DMS 273 (cell line): ENCODE results near the gene CCPG1.
A peak's percentile ranks its signal among the peaks of the same experiment; 100 is the strongest.
"Not testable (repeated sequence)": the region's sequence is repeated elsewhere in the genome, so short reads cannot be mapped to it uniquely, and the experiment has no call there.

Source experiments
- DNase-seq: peaks from one replicate; lab custom pipeline; 2025; ENCODE audit not compliant: unreplicated experiment; lab: John Stamatoyannopoulos, UW

Gene CCPG1

GRCh38 chr15:55408012-55408928 is at the start of gene CCPG1, which contains the start of gene PIERCE2:
TSS of gene CCPG1 (minus strand) at chr15:55408359. CDS start at chr15:55389424, 18,935 bp downstream.
TSS of gene PIERCE2 (plus strand) at chr15:55408495. CDS start at chr15:55408769, 274 bp downstream.
- DNase-seq = peak; percentile 96

- no peak for DNase-seq
Measured at GRCh38 chr15:55457401-55458022, 49.4 kb upstream of the CCPG1 start.

- DNase-seq = not testable (repeated sequence)
Measured at GRCh38 chr15:55447030-55447394, 38.9 kb upstream of the CCPG1 start.

- not testable (repeated sequence) for DNase-seq
Measured at GRCh38 chr15:55446379-55447029, 38.3 kb upstream of the CCPG1 start.

GRCh38 chr15:55445936-55446335 is 37.8 kb upstream of the CCPG1 start:
- not testable (repeated sequence) for DNase-seq

- not testable (repeated sequence) for DNase-seq
Measured at GRCh38 chr15:55443141-55443540, 35.0 kb upstream of the CCPG1 start.

- DNase-seq = peak; percentile 67
Measured at GRCh38 chr15:55434989-55435825, 27.0 kb upstream of the CCPG1 start.

- DNase-seq = no peak
Measured at GRCh38 chr15:55422089-55422488, 13.9 kb upstream of the CCPG1 start.

GRCh38 chr15:55420171-55420866 is 12.2 kb upstream of the CCPG1 start:
- peak; percentile 30 for DNase-seq

- DNase-seq = not testable (repeated sequence)
Measured at GRCh38 chr15:55417678-55418077, 9.5 kb upstream of the CCPG1 start.

- not testable (repeated sequence) for DNase-seq
Measured at GRCh38 chr15:55408976-55409375, 817 bp upstream of the CCPG1 start.

- DNase-seq = peak; percentile 72
Measured at GRCh38 chr15:55407498-55408011, 604 bp downstream of the CCPG1 start.

- DNase-seq = peak; percentile 9
Measured at GRCh38 chr15:55403531-55403930, 4.6 kb downstream of the CCPG1 start.

GRCh38 chr15:55402707-55403106 is 5.5 kb downstream of the CCPG1 start:
- DNase-seq = no peak

- no peak for DNase-seq
Measured at GRCh38 chr15:55401786-55402246, 6.3 kb downstream of the CCPG1 start.

- not testable (repeated sequence) for DNase-seq
Measured at GRCh38 chr15:55400050-55400449, 8.1 kb downstream of the CCPG1 start.

- no peak for DNase-seq
Measured at GRCh38 chr15:55398243-55398642, 9.9 kb downstream of the CCPG1 start.

- DNase-seq = no peak
Measured at GRCh38 chr15:55394694-55395093, 13.5 kb downstream of the CCPG1 start.

- DNase-seq = no peak
Measured at GRCh38 chr15:55389264-55389607, 18.9 kb downstream of the CCPG1 start.

- no peak for DNase-seq
Measured at GRCh38 chr15:55387027-55387426, 21.1 kb downstream of the CCPG1 start.
